Body of pancreas (tissue), 4 donors: ENCODE results near the gene EIF5A.

ENCODE experiments used
- POLR2A ChIP-seq, 3 donors: fragments of 450-650 bp; IDR thresholded peaks; one replicate each; pipeline ENCODE4 v1.6.1; 2016; ENCODE audit warnings: antibody characterized with exemption in 3 of 3, mild to moderate bottlenecking in 2 of 3
- TF ChIP-seq, protein P1 (sequence below), 7 experiments: fragments of 450-650 bp in 4 of 7; fragments of 200-600 bp in 3 of 7; sonication (generic) in 3 of 7; IDR thresholded peaks; one replicate each; pipeline ENCODE4 v1.5.1; 2016 to 2019; ENCODE audit warnings: antibody characterized with exemption in 7 of 7

DNA sequence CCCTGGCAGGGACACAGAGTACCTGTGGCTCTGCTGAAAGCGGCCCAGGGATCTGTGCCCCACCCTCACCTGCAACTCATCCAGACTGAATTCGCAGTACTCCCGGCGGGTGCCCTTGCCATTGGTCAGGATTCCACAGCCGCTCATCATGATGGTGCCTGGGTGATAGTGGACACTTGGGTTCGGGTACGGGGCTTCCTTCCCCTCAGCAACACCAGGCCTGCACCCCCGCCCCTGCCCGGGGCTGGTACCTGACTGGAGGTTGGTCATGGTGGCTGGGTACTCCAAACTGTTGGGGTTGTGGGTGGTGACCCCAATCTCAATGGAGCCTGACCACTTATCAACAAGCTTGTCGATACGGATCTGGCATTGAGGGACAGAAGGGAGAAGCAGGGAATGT lies 18.8 kb downstream of the EIF5A start:
- TF ChIP-seq, protein P1, sequence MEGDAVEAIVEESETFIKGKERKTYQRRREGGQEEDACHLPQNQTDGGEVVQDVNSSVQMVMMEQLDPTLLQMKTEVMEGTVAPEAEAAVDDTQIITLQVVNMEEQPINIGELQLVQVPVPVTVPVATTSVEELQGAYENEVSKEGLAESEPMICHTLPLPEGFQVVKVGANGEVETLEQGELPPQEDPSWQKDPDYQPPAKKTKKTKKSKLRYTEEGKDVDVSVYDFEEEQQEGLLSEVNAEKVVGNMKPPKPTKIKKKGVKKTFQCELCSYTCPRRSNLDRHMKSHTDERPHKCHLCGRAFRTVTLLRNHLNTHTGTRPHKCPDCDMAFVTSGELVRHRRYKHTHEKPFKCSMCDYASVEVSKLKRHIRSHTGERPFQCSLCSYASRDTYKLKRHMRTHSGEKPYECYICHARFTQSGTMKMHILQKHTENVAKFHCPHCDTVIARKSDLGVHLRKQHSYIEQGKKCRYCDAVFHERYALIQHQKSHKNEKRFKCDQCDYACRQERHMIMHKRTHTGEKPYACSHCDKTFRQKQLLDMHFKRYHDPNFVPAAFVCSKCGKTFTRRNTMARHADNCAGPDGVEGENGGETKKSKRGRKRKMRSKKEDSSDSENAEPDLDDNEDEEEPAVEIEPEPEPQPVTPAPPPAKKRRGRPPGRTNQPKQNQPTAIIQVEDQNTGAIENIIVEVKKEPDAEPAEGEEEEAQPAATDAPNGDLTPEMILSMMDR (IDR thresholded peaks at IDR 0.05), result no peak
- no peak for TF ChIP-seq POLR2A (IDR thresholded peaks at IDR 0.05)
